ENCODE results near the gene HEPACAM.

GRCh38 chr11:124950601-124951330 lies 14.9 kb upstream of the HEPACAM start:
- TF ChIP-seq CTCF (IDR thresholded peaks at IDR 0.05; ENCODE audit: insufficient read depth, low read depth, low read length), result no peak
- no peak for TF ChIP-seq EZH2 (IDR thresholded peaks at IDR 0.05; ENCODE audit: insufficient read depth, low read length)
